Measurements from ENCODE around the gene CD34.

DNA sequence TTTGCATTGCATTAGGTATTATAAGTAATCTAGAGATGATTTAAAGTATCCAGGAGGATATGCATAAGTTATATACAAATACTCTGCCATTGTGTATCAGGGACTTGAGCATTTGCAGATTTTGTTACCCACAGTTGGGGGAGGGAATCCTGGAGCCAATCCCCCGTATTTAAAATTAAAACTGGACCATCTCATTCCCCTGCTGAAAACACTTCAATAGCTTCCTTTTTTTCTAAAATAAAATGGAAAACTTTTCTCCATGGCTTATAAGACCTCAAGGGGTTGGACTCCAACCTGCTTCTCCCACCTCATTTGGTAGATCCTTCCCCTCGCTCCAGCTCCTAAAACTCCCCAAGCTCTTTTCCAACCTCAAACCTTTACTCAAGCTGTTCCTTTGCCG is 10.4 kb upstream of the CD34 start:
- TF ChIP-seq, protein P1, sequence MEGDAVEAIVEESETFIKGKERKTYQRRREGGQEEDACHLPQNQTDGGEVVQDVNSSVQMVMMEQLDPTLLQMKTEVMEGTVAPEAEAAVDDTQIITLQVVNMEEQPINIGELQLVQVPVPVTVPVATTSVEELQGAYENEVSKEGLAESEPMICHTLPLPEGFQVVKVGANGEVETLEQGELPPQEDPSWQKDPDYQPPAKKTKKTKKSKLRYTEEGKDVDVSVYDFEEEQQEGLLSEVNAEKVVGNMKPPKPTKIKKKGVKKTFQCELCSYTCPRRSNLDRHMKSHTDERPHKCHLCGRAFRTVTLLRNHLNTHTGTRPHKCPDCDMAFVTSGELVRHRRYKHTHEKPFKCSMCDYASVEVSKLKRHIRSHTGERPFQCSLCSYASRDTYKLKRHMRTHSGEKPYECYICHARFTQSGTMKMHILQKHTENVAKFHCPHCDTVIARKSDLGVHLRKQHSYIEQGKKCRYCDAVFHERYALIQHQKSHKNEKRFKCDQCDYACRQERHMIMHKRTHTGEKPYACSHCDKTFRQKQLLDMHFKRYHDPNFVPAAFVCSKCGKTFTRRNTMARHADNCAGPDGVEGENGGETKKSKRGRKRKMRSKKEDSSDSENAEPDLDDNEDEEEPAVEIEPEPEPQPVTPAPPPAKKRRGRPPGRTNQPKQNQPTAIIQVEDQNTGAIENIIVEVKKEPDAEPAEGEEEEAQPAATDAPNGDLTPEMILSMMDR (IDR thresholded peaks at IDR 0.05) = no peak
- no peak for TF ChIP-seq POLR2A (IDR thresholded peaks at IDR 0.05)
